Measurements from ENCODE around the gene RAB34. TPM values are rescaled to one million over a fixed set of nuclear protein-coding genes. Genes with fewer than 3 reads are reported as not detected.

Gene RAB34
- total RNA-seq, 1 experiment from 2014 or later, result 1.2 TPM

DNA sequence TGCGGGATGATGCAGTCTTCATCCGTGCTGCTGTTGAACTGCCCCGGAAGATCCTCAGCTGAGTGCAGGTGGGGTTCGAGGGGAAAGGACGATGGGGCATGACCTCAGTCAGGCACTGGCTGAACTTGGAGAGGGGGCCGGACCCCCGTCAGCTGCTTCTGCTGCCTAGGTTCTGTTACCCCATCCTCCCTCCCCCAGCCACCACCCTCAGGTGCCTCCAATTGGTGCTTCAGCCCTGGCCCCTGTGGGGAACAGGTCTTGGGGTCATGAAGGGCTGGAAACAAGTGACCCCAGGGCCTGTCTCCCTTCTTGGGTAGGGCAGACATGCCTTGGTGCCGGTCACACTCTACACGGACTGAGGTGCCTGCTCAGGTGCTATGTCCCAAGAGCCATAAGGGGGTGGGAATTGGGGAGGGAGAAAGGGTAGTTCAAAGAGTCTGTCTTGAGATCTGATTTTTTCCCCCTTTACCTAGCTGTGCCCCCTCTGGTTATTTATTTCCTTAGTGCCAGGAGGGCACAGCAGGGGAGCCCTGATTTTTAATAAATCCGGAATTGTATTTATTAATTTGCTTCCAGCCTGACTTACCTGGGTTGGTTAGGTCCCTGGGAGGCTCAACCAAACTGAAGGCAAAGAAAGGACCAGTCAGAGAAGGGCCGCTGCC lies 32.0 kb upstream of the RAB34 start:
- CTCF ChIA-PET, result interaction anchor here (0.5 to 9.5 kb wide), 18 partner anchors 9 to 559 kb away, joined by 3 to 324 read pairs (median 4); partner anchors contain the start of genes NEK8, PHF12, RPL23A and SDF2
- Mint-ChIP-seq H3K36me3 (ENCODE audit: insufficient read depth, unreplicated experiment) (peaks cover 92% of the 10 kb centered on the region), H3K27ac (ENCODE audit: unreplicated experiment) (peak overlapping the region; percentile 81)

DNA sequence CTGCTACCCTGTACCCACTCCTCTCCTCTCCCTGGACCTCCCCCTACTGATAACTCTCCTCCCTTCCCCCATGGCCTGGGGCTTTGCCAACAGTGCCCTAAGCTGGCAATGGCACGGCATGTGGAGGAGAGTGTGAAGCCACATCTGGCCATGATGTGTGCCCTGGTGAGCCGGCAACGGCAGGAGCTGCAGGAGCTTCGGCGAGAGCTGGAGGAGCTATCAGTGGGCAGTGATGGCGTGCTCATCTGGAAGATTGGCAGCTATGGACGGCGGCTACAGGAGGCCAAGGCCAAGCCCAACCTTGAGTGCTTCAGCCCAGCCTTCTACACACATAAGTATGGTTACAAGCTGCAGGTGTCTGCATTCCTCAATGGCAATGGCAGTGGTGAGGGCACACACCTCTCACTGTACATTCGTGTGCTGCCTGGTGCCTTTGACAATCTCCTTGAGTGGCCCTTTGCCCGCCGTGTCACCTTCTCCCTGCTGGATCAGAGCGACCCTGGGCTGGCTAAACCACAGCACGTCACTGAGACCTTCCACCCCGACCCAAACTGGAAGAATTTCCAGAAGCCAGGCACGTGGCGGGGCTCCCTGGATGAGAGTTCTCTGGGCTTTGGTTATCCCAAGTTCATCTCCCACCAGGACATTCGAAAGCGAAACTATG lies 31.3 kb upstream of the RAB34 start:
- POLR2A ChIA-PET, result interaction anchor here (1.5 to 8.1 kb wide), 2 partner anchors 22 to 39 kb away, joined by 3 to 165 read pairs; partner anchors contain the start of genes NEK8 and TLCD1
- Histone ChIP-seq H3K4me1 (peaks cover 28% of the 10 kb centered on the region), H3K9me3 (no peaks in the 10 kb centered on the region), H3K4me3 (ENCODE audit: low read depth, low read length) (no peak overlapping the region), H3K36me3 (ENCODE audit: control insufficient read depth, insufficient read depth, low read length) (peaks cover 24% of the 10 kb centered on the region), H3K27me3 (replicated peaks; ENCODE audit: control insufficient read depth, insufficient read depth, low read length) (no peaks in the 10 kb centered on the region)
- H3K9me3 Mint-ChIP-seq (ENCODE audit: unreplicated experiment), result no peaks in the 10 kb centered on the region
- no TSS peak for BruUV-seq (replicated peaks)
- H3K4me3 Mint-ChIP-seq (ENCODE audit: unreplicated experiment), result peak overlapping the region; percentile 43
- H3K27me3 Mint-ChIP-seq (ENCODE audit: insufficient read depth, unreplicated experiment), result no peaks in the 10 kb centered on the region
- H3K4me1 Mint-ChIP-seq (ENCODE audit: low read depth, unreplicated experiment), result peaks cover 12% of the 10 kb centered on the region
- intact Hi-C loops (cut with micrococcal nuclease; ENCODE audit: unreplicated experiment), result no loop called here
- H3K36me3 Mint-ChIP-seq (ENCODE audit: insufficient read depth, unreplicated experiment), result peaks cover 93% of the 10 kb centered on the region
- TF ChIP-seq, protein P1, sequence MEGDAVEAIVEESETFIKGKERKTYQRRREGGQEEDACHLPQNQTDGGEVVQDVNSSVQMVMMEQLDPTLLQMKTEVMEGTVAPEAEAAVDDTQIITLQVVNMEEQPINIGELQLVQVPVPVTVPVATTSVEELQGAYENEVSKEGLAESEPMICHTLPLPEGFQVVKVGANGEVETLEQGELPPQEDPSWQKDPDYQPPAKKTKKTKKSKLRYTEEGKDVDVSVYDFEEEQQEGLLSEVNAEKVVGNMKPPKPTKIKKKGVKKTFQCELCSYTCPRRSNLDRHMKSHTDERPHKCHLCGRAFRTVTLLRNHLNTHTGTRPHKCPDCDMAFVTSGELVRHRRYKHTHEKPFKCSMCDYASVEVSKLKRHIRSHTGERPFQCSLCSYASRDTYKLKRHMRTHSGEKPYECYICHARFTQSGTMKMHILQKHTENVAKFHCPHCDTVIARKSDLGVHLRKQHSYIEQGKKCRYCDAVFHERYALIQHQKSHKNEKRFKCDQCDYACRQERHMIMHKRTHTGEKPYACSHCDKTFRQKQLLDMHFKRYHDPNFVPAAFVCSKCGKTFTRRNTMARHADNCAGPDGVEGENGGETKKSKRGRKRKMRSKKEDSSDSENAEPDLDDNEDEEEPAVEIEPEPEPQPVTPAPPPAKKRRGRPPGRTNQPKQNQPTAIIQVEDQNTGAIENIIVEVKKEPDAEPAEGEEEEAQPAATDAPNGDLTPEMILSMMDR (IDR thresholded peaks at IDR 0.05; ENCODE audit: insufficient read depth in 1 of 2, low read depth in 1 of 2, low read length in 1 of 2, severe bottlenecking in 1 of 2, unreplicated experiment in 1 of 2), result no peak
- no peak for DNase-seq
- peak overlapping the region; percentile 81 for H3K27ac Mint-ChIP-seq (ENCODE audit: unreplicated experiment)
- CTCF ChIA-PET, result interaction anchor here (0.9 to 9.5 kb wide), 5 partner anchors 16 to 153 kb away, joined by 4 to 324 read pairs (median 16); partner anchors contain the start of genes NEK8, RPL23A and TLCD1

More for the DNA sequence above, 32.0 kb upstream of the RAB34 start:
- TF ChIP-seq, protein P1 (IDR thresholded peaks at IDR 0.05; ENCODE audit: insufficient read depth in 1 of 2, low read depth in 1 of 2, low read length in 1 of 2, severe bottlenecking in 1 of 2, unreplicated experiment in 1 of 2), result no peak
- H3K27me3 ChIP-seq (replicated peaks; ENCODE audit: control insufficient read depth, insufficient read depth, low read length), result no peaks in the 10 kb centered on the region
- H3K4me3 ChIP-seq (ENCODE audit: low read depth, low read length), result no peak overlapping the region
- intact Hi-C loops (cut with micrococcal nuclease; ENCODE audit: unreplicated experiment), result loop anchor here (1.0 kb wide), 1 partner anchor 22 kb away; no protein-coding TSS in a partner anchor
- Mint-ChIP-seq H3K9me3 (ENCODE audit: unreplicated experiment) (no peaks in the 10 kb centered on the region), H3K4me3 (ENCODE audit: unreplicated experiment) (no peak overlapping the region), H3K27me3 (ENCODE audit: insufficient read depth, unreplicated experiment) (no peaks in the 10 kb centered on the region), H3K4me1 (ENCODE audit: low read depth, unreplicated experiment) (peaks cover 12% of the 10 kb centered on the region)
- H3K36me3 ChIP-seq (ENCODE audit: control insufficient read depth, insufficient read depth, low read length), result peaks cover 24% of the 10 kb centered on the region
- H3K9me3 ChIP-seq, result no peaks in the 10 kb centered on the region
- H3K4me1 ChIP-seq, result peaks cover 28% of the 10 kb centered on the region
- no TSS peak for BruUV-seq (replicated peaks)
- POLR2A ChIA-PET, result interaction anchor here (1.0 to 8.1 kb wide), 4 partner anchors 22 to 39 kb away, joined by 3 to 165 read pairs (median 36); partner anchors contain the start of genes NEK8, RPL23A and TLCD1
- no peak for DNase-seq

Data from Caco-2 (cell line).